HFF-Myc (cell line): ENCODE data around the gene CLIC1.
A peak's percentile ranks its signal among the peaks of the same experiment; 100 is the strongest.

Experiments
- DNase-seq: peaks from one replicate; pipeline ENCODE4 v3.0.0-alpha.2; 2011; ENCODE audit warnings: low read depth; ENCODE audit errors: extremely low read depth
- H3K4me3 ChIP-seq: replicated peaks from 2 replicates; pipeline ENCODE4 v1.5.1; 2011; ENCODE audit warnings: low read depth, mild to moderate bottlenecking, control low read depth, low read length
- CTCF ChIP-seq: IDR thresholded peaks from 2 replicates; pipeline ENCODE4 v1.5.1; 2012; ENCODE audit warnings: mild to moderate bottlenecking, low read depth, low read length, control low read depth; ENCODE audit errors: missing control alignments

CLIC1 gene

DNA sequence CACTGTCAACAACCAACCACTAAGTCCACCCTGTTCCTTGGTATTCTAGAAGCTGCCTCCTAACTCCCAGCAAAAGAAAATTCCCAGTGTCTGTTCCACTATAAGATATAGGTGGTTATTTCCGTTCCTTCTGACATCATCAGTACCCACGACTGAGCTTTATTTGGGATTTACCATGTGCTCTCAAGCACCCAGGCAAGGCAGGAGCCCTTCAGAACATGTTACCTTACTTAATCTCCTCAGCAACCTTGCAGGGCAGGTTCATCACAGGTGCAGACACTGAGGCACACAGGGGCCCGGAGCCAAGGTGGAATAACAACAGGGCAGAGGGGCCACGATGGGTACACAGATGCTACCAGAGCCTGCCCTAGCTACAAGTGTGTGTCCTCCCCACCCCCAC is 44.0 kb downstream of the CLIC1 start:
- no peak for DNase-seq
- no peak overlapping the region for H3K4me3 ChIP-seq
- TF ChIP-seq CTCF: no peak

DNA sequence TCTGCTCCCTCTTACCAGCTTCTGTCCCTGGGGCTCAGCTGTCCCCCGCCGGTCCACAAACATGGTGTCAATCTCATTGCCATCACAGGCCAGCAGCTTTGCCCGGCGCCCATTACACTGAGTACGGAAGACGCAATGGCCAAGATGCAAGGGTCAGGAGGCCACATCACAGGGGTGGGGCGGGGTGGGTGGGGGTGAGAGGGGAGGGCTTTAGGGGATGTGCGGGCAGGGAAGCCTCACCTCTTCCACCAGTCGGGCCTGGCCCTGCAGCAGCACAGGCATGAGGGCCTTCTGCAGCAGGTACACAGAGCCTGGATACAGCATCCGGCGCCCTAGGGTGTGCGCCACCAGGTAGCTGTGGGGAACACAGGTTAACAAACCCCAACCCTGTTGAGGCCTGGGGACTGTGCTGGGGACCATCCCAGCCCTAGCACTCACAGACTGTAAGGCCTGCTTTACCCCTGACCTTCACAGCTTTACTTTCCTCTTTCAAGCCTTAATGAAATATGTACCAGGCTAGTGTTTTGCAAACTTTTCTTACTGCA is 44.7 kb downstream of the CLIC1 start:
- H3K4me3 ChIP-seq: no peak overlapping the region
- DNase-seq: no peak
- no peak for TF ChIP-seq CTCF

DNA sequence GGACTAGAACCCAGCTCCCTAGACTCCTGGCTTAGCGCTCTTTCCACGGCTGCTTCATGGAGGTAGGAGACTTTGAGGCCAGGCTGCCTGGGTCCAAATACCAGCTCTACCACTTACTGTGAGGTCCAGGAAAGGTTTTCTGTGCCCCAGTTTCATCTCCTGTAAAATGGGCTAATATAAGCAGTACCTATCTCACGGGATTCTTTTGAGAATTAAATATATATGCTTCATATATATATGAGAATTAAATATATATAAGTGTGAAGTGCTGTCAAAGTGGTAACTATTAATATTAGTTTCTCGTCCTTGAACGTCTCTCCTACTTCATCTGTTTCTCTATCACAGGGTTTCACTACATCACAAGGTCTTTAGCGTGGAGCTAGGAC is 45.3 kb downstream of the CLIC1 start:
- TF ChIP-seq CTCF: no peak
- no peak for DNase-seq
- no peak overlapping the region for H3K4me3 ChIP-seq

GRCh38 chr6:31690231-31691077 is 45.9 kb downstream of the CLIC1 start:
- no peak for TF ChIP-seq CTCF
- DNase-seq: no peak

GRCh38 chr6:31689249-31690110 is 46.9 kb downstream of the CLIC1 start:
- no peak overlapping the region for H3K4me3 ChIP-seq
- peak; percentile 51 for TF ChIP-seq CTCF
- no peak for DNase-seq

More at GRCh38 chr6:31690231-31691077, 45.9 kb downstream of the CLIC1 start:
- H3K4me3 ChIP-seq: no peak overlapping the region

DNA sequence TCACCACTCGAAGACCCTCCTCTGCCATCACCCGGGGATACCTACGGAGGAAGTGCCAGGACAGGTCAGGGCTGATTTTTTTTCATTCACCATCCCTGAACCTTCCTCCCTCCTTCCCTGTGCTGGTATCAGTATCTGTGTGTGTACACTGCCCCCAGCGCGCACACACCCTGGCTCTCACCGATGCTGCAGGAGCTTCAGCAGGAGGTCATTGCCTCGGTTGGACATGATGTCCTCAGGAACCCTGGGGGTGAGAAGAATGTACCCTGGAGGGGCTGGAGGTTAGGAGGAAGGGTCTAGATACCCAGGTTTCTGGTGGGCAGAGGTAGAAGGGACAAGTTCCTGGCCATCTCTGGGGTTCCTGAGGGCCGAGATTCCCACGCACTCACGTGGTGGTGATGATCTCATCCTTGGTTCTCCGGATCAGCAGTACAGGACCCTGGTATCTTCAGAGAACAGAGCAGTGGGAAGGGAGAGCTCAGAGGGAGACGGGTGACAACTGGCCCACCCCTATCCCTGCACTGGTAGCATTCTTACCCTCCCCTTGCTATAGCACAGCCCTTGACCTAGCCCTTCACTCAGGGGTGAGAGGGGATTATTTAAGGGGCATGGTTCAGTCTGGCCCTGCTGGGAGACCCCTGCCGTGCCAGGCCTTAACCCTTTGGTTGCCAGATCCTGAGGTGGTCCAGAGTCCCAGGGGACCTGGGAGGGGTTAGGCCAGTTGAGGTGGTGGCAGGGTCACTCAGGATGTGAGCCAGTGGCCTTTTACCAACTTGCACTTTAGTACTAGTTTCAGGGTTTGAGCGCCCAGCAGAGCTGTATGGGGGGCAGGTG is 48.3 kb downstream of the CLIC1 start:
- no peak for DNase-seq
- no peak for TF ChIP-seq CTCF
- H3K4me3 ChIP-seq: no peak overlapping the region
